ENCODE data around the gene FOXP1. TPM values are rescaled to one million over a fixed set of nuclear protein-coding genes. Genes with fewer than 3 reads are reported as not detected.

The FOXP1 gene
- total and polyA plus RNA-seq, 9 of the 15 experiments (the other 6 are each of a cell fraction or from before 2014, with no cell fraction given) = 7.7 to 34.5 (median 13.7) TPM

DNA sequence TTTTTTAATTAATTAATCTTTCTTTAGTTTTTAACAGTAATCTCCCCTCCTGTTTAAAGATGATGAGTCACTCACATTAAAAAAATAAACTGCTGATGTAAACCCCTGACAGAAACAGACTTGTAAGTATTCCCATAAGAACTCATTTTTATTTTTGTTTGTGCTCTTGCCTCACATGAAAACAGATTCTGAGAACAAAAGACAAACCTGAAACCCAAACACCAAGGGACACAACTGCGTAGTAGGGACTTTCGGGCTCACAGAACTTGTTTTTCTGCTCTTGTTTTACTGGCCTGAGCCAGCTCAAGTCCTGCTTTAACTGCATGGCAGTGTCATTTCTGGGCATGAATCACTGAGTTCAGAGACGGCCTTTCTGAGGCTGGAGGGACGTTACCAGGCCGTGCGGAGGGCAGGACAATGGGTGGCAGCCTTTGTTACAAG is 600.8 kb downstream of the FOXP1 start:
- FAIRE-seq (no peak), DNase-seq (ENCODE audit: extremely low read depth in 1 of 4, low spot score in 3 of 4) (no peak), ATAC-seq (no peak)
- intact Hi-C loops (cut with micrococcal nuclease) = no loop called here
- H3K79me2 ChIP-seq (ENCODE audit: control insufficient read depth, insufficient read depth, low read length) = no peaks in the 10 kb centered on the region
- no peak overlapping the region for H3K4me3 ChIP-seq
- peaks cover 59% of the 10 kb centered on the region; the same call in 1 of the 3 replicates for H3K36me3 ChIP-seq (ENCODE audit: control insufficient read depth, insufficient read depth, low read length)
- no TSS peak for BruUV-seq (replicated peaks)
- POLR2A ChIA-PET = no interaction called here
- no peaks in the 10 kb centered on the region for H3K9me1 ChIP-seq (ENCODE audit: control insufficient read depth, insufficient read depth, low read length)
- CTCF ChIA-PET (ENCODE audit: low intra/inter-chr PET ratio) = no interaction called here
- H3K27ac ChIP-seq (ENCODE audit: extremely low read depth, low read depth, low read length) = peak overlapping the region; percentile 38; the same call in 1 of the 3 replicates
- H4K20me1 ChIP-seq (replicated peaks; ENCODE audit: control insufficient read depth, insufficient read depth, low read length) = no peaks in the 10 kb centered on the region
- no peaks in the 10 kb centered on the region for H3K27me3 ChIP-seq (ENCODE audit: control insufficient read depth in 2 of 2, insufficient read depth in 2 of 2, low read length in 2 of 2)
- no peak overlapping the region for H3K4me2 ChIP-seq (ENCODE audit: insufficient read depth, low read length)
- peak overlapping the region in 1 of 2 experiments; percentile 59; a peak in 1 of 4 replicates for H3K9ac ChIP-seq (ENCODE audit: insufficient read depth in 1 of 2, low read depth in 2 of 2, low read length in 2 of 2)
- WGBS (ENCODE audit: insufficient coverage, low coverage, missing lambda C conversion rate) = 89% methylated on average over 6 of the region's 6 CpGs
- in situ Hi-C loops (cut with MboI) = no loop called here
- H3K9me3 ChIP-seq (replicated peaks; ENCODE audit: control insufficient read depth, insufficient read depth, low read depth, low read length) = no peaks in the 10 kb centered on the region
- H3K4me1 ChIP-seq (replicated peaks in 1 of 2; ENCODE audit: control insufficient read depth in 2 of 2, insufficient read depth in 2 of 2, low read length in 2 of 2) = no peaks in the 10 kb centered on the region
- H2AFZ ChIP-seq (ENCODE audit: low read depth, low read length) = no peak overlapping the region
- TF ChIP-seq HDAC8 (tag; IDR thresholded peaks at IDR 0.05) = 0 out of 2 replicates have a peak, but pooled peaks have one; percentile 48
- no peak for TF ChIP-seq CBX2 (IDR thresholded peaks at IDR 0.05; ENCODE audit: insufficient read depth, low read length, poor library complexity, severe bottlenecking)
- TF ChIP-seq NUFIP1 (IDR thresholded peaks at IDR 0.05; ENCODE audit: partially characterized antibody) = no peak
- TF ChIP-seq FOXJ2 (tag; IDR thresholded peaks at IDR 0.05) = 0 out of 2 replicates have a peak, but pooled peaks have one; percentile 14
- TF ChIP-seq, protein P1, sequence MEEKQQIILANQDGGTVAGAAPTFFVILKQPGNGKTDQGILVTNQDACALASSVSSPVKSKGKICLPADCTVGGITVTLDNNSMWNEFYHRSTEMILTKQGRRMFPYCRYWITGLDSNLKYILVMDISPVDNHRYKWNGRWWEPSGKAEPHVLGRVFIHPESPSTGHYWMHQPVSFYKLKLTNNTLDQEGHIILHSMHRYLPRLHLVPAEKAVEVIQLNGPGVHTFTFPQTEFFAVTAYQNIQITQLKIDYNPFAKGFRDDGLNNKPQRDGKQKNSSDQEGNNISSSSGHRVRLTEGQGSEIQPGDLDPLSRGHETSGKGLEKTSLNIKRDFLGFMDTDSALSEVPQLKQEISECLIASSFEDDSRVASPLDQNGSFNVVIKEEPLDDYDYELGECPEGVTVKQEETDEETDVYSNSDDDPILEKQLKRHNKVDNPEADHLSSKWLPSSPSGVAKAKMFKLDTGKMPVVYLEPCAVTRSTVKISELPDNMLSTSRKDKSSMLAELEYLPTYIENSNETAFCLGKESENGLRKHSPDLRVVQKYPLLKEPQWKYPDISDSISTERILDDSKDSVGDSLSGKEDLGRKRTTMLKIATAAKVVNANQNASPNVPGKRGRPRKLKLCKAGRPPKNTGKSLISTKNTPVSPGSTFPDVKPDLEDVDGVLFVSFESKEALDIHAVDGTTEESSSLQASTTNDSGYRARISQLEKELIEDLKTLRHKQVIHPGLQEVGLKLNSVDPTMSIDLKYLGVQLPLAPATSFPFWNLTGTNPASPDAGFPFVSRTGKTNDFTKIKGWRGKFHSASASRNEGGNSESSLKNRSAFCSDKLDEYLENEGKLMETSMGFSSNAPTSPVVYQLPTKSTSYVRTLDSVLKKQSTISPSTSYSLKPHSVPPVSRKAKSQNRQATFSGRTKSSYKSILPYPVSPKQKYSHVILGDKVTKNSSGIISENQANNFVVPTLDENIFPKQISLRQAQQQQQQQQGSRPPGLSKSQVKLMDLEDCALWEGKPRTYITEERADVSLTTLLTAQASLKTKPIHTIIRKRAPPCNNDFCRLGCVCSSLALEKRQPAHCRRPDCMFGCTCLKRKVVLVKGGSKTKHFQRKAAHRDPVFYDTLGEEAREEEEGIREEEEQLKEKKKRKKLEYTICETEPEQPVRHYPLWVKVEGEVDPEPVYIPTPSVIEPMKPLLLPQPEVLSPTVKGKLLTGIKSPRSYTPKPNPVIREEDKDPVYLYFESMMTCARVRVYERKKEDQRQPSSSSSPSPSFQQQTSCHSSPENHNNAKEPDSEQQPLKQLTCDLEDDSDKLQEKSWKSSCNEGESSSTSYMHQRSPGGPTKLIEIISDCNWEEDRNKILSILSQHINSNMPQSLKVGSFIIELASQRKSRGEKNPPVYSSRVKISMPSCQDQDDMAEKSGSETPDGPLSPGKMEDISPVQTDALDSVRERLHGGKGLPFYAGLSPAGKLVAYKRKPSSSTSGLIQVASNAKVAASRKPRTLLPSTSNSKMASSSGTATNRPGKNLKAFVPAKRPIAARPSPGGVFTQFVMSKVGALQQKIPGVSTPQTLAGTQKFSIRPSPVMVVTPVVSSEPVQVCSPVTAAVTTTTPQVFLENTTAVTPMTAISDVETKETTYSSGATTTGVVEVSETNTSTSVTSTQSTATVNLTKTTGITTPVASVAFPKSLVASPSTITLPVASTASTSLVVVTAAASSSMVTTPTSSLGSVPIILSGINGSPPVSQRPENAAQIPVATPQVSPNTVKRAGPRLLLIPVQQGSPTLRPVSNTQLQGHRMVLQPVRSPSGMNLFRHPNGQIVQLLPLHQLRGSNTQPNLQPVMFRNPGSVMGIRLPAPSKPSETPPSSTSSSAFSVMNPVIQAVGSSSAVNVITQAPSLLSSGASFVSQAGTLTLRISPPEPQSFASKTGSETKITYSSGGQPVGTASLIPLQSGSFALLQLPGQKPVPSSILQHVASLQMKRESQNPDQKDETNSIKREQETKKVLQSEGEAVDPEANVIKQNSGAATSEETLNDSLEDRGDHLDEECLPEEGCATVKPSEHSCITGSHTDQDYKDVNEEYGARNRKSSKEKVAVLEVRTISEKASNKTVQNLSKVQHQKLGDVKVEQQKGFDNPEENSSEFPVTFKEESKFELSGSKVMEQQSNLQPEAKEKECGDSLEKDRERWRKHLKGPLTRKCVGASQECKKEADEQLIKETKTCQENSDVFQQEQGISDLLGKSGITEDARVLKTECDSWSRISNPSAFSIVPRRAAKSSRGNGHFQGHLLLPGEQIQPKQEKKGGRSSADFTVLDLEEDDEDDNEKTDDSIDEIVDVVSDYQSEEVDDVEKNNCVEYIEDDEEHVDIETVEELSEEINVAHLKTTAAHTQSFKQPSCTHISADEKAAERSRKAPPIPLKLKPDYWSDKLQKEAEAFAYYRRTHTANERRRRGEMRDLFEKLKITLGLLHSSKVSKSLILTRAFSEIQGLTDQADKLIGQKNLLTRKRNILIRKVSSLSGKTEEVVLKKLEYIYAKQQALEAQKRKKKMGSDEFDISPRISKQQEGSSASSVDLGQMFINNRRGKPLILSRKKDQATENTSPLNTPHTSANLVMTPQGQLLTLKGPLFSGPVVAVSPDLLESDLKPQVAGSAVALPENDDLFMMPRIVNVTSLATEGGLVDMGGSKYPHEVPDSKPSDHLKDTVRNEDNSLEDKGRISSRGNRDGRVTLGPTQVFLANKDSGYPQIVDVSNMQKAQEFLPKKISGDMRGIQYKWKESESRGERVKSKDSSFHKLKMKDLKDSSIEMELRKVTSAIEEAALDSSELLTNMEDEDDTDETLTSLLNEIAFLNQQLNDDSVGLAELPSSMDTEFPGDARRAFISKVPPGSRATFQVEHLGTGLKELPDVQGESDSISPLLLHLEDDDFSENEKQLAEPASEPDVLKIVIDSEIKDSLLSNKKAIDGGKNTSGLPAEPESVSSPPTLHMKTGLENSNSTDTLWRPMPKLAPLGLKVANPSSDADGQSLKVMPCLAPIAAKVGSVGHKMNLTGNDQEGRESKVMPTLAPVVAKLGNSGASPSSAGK (IDR thresholded peaks at IDR 0.05) = no peak
- TF ChIP-seq CREBBP (IDR thresholded peaks at IDR 0.05; ENCODE audit: low read depth, low read length) = no peak
- TF ChIP-seq SLC30A9 (CRISPR knock-in tag; IDR thresholded peaks at IDR 0.05) = no peak
- TF ChIP-seq, protein P2, sequence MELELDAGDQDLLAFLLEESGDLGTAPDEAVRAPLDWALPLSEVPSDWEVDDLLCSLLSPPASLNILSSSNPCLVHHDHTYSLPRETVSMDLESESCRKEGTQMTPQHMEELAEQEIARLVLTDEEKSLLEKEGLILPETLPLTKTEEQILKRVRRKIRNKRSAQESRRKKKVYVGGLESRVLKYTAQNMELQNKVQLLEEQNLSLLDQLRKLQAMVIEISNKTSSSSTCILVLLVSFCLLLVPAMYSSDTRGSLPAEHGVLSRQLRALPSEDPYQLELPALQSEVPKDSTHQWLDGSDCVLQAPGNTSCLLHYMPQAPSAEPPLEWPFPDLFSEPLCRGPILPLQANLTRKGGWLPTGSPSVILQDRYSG (tag; conservative IDR thresholded peaks at IDR 0.05; ENCODE audit: low read depth) = no peak
- TF ChIP-seq SNRNP70 (optimal IDR thresholded peaks at IDR 0.05; ENCODE audit: low read depth, low read length) = no peak
- no peak for TF ChIP-seq ZNF212 (CRISPR knock-in tag; IDR thresholded peaks at IDR 0.05)
- no peak for TF ChIP-seq HSF4 (CRISPR knock-in tag; IDR thresholded peaks at IDR 0.05; ENCODE audit: borderline replicate concordance)
